PC-9 (cell line): ENCODE data around the gene DEPDC4. TPM values are rescaled to one million over a fixed set of nuclear protein-coding genes. Genes with fewer than 3 reads are reported as not detected.

Source experiments
- BruUV-seq: library from RNA; stranded (reverse); fragments of 400-500 nt; replicated peaks from 2 replicates; lab custom pipeline; 2021; lab: Mats Ljungman, UMichigan
- CTCF ChIA-PET: fragments of 300-600 bp; sonication (Branson Sonifier 250); formaldehyde crosslinking; loops from one replicate; lab custom pipeline; 2022; ENCODE audit warnings: antibody characterized with exemption; lab: Charles Lee
- POLR2A ChIA-PET: fragments of 300-600 bp; sonication (Branson Sonifier 250); formaldehyde crosslinking; loops from one replicate; lab custom pipeline; 2022; ENCODE audit warnings: antibody characterized with exemption; ENCODE audit not compliant: unreplicated experiment; lab: Charles Lee
- DNase-seq, 2 experiments: peaks; one replicate each; pipeline versions ENCODE4 v3.0.0 to v3.0.0-alpha.2; 2015 to 2022; ENCODE audit warnings: mixed read lengths in 1 of 2
- H2AFZ ChIP-seq: fragments of 200-600 bp; sonication (generic); 2 replicates; pipeline ENCODE4 v1.8.1; 2017; ENCODE audit warnings: antibody characterized with exemption
- H3F3A ChIP-seq: fragments of 200-600 bp; sonication (generic); 2 replicates; pipeline ENCODE4 v1.8.1; 2017; ENCODE audit warnings: antibody characterized with exemption, mild to moderate bottlenecking, low read depth; ENCODE audit not compliant: insufficient read depth
- H3K27ac ChIP-seq: fragments of 200-600 bp; sonication (generic); 2 replicates; pipeline ENCODE4 v1.6.1; 2016; ENCODE audit warnings: mixed run types
- H3K27me3 ChIP-seq: fragments of 200-600 bp; sonication (generic); 2 replicates; pipeline ENCODE4 v1.6.1; 2016; ENCODE audit warnings: low read depth, mixed run types; ENCODE audit not compliant: insufficient read depth
- H3K36me3 ChIP-seq: fragments of 200-600 bp; sonication (generic); 2 replicates; pipeline ENCODE4 v1.6.1; 2016; ENCODE audit warnings: low read depth, mixed run types
- H3K4me1 ChIP-seq: fragments of 200-600 bp; sonication (generic); replicated peaks from 2 replicates; pipeline ENCODE4 v1.6.1; 2016; ENCODE audit warnings: mixed run types; ENCODE audit not compliant: insufficient read depth
- H3K4me2 ChIP-seq: fragments of 200-600 bp; sonication (generic); 2 replicates; pipeline ENCODE4 v1.6.1; 2017; ENCODE audit warnings: mixed run types
- H3K4me3 ChIP-seq: fragments of 200-600 bp; sonication (generic); 2 replicates; pipeline ENCODE4 v1.6.1; 2016; ENCODE audit warnings: mixed run types
- H3K79me2 ChIP-seq: fragments of 200-600 bp; sonication (generic); 2 replicates; pipeline ENCODE4 v1.6.1; 2017; ENCODE audit warnings: low read depth, mixed run types
- H3K9me2 ChIP-seq: fragments of 200-600 bp; sonication (generic); 2 replicates; pipeline ENCODE4 v1.8.1; 2017; ENCODE audit warnings: mild to moderate bottlenecking; ENCODE audit not compliant: insufficient read depth
- H3K9me3 ChIP-seq: fragments of 200-600 bp; sonication (generic); 2 replicates; pipeline ENCODE4 v1.8.1; 2016; ENCODE audit warnings: low read depth; ENCODE audit not compliant: insufficient read depth
- H4K20me1 ChIP-seq: fragments of 200-600 bp; sonication (generic); 2 replicates; pipeline ENCODE4 v1.8.1; 2017; ENCODE audit not compliant: insufficient read depth
- EZH2 ChIP-seq: fragments of 200-600 bp; sonication (generic); IDR thresholded peaks from 2 replicates; pipeline ENCODE4 v1.8.0; 2017; ENCODE audit warnings: antibody characterized with exemption, low read depth
- intact Hi-C: fragments of 100-400 bp; cut with micrococcal nuclease; formaldehyde crosslinking; loops from one replicate; pipeline ENCODE4 v1.10.0; 2022; ENCODE audit not compliant: unreplicated experiment
- total RNA-seq: library from RNA; stranded (reverse); gene quantifications from 2 replicates; pipeline ENCODE4 v1.2.3, GENCODE V29; 2021
- TF ChIP-seq, protein P1 (sequence below): fragments of 200-600 bp; sonication (generic); conservative IDR thresholded peaks from 2 replicates; pipeline ENCODE4 v1.6.1; 2017; ENCODE audit warnings: mixed run types, antibody characterized with exemption, mild to moderate bottlenecking, moderate library complexity

Gene DEPDC4
- total RNA-seq, 1 experiment from 2014 or later = 1.8 TPM

DNA sequence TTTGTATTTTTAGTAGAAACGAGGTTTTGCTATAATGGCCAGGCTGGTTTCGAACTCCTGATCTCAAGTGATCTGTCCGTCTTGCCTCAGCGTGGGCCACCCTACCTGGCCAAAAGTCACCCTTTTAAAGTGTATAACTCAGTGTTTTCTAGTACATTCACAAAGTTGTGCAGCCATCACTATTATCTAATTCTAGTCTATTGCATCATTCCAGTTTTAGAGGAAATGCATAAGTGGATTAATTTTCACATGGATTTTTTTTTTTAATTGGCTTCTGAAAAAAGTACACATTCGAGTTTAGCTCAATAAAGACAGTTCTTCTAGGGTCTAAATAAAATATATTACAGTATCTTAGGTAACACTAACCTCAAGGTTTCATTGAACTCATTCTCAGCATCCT lies 3.7 kb downstream of the DEPDC4 start:
- POLR2A ChIA-PET = no interaction called here
- no TSS peak for BruUV-seq
- intact Hi-C loops = no loop called here

DNA sequence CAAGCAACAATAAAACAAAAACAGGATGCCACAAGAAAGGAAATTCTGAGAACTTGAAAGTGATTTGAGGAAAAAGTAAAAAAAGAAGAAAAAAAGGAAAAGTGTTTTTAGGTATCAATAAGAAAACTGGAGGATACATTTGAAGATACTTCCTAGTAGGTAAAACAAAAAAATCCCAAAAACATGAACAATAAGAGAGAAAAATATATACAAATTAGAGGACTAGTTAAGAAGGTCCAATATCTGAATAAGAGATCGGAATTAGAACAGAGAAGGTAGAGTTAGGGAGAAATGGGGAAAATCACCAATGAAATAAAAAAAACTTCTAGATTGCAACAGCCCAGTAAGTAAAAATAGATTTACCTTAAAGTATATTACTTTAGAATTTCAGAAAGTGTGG lies 8.8 kb downstream of the DEPDC4 start:
- Histone ChIP-seq H3F3A (no peaks in the 10 kb centered on the region), H4K20me1 (no peaks in the 10 kb centered on the region), H3K9me3 (no peaks in the 10 kb centered on the region), H3K79me2 (no peaks in the 10 kb centered on the region), H3K27me3 (no peaks in the 10 kb centered on the region), H3K4me1 (no peaks in the 10 kb centered on the region), H3K9me2 (no peaks in the 10 kb centered on the region), H3K4me2 (no peak overlapping the region), H3K4me3 (no peak overlapping the region), H3K27ac (no peak overlapping the region), H3K36me3 (no peaks in the 10 kb centered on the region), H2AFZ (no peak overlapping the region)
- no TSS peak for BruUV-seq
- intact Hi-C loops = no loop called here
- ChIA-PET CTCF (no interaction called here), POLR2A (no interaction called here)
- no peak for DNase-seq
- TF ChIP-seq, protein P1, sequence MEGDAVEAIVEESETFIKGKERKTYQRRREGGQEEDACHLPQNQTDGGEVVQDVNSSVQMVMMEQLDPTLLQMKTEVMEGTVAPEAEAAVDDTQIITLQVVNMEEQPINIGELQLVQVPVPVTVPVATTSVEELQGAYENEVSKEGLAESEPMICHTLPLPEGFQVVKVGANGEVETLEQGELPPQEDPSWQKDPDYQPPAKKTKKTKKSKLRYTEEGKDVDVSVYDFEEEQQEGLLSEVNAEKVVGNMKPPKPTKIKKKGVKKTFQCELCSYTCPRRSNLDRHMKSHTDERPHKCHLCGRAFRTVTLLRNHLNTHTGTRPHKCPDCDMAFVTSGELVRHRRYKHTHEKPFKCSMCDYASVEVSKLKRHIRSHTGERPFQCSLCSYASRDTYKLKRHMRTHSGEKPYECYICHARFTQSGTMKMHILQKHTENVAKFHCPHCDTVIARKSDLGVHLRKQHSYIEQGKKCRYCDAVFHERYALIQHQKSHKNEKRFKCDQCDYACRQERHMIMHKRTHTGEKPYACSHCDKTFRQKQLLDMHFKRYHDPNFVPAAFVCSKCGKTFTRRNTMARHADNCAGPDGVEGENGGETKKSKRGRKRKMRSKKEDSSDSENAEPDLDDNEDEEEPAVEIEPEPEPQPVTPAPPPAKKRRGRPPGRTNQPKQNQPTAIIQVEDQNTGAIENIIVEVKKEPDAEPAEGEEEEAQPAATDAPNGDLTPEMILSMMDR = no peak

More for the DNA sequence above, 3.7 kb downstream of the DEPDC4 start:
- H3K79me2 ChIP-seq = peaks cover 8% of the 10 kb centered on the region
- H2AFZ ChIP-seq = no peak overlapping the region
- H3K4me2 ChIP-seq = no peak overlapping the region
- DNase-seq = no peak
- H3K27ac ChIP-seq = no peak overlapping the region
- no peaks in the 10 kb centered on the region for H3K9me2 ChIP-seq
- H3K27me3 ChIP-seq = no peaks in the 10 kb centered on the region
- no peaks in the 10 kb centered on the region for H3K9me3 ChIP-seq
- peaks cover 8% of the 10 kb centered on the region; the same call in 1 of the 2 replicates for H3F3A ChIP-seq
- H4K20me1 ChIP-seq = 0 out of 2 replicates have a peak, but pooled peaks cover 1% of the 10 kb centered on the region
- H3K4me3 ChIP-seq = no peak overlapping the region
- no peaks in the 10 kb centered on the region for H3K36me3 ChIP-seq
- TF ChIP-seq, protein P1 = no peak
- TF ChIP-seq EZH2 = no peak
- H3K4me1 ChIP-seq = peaks cover 5% of the 10 kb centered on the region
- CTCF ChIA-PET = interaction anchor here (0.6 kb wide), 1 partner anchor 9 kb away, joined by 4 read pairs; no protein-coding TSS in a partner anchor

DNA sequence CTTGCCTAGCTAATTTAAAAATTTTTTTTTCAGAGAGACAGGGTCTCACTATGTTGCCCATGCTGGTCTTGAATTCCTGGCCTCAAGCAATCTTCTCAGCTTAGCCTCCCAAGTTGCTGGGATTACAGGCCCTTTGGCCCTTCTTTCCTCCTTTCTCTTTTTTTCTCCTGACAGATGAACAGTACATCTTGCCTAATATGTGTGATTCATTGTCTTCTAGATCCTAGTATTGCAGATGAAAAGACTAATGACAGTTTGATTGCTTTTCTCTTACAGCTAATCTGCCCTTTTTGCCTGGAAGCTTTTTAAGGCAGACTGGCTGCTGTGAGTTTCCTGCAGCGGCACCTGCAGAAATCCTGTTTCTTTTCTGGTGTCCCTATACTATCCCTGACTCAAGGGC lies 12.0 kb downstream of the DEPDC4 start:
- H3K27me3 ChIP-seq = no peaks in the 10 kb centered on the region
- H3K79me2 ChIP-seq = no peaks in the 10 kb centered on the region
- no peaks in the 10 kb centered on the region for H3F3A ChIP-seq
- no peaks in the 10 kb centered on the region for H3K9me3 ChIP-seq
- TF ChIP-seq EZH2 = no peak
- TF ChIP-seq, protein P1 = no peak
- intact Hi-C loops = no loop called here
- no peak overlapping the region for H3K4me2 ChIP-seq
- no peak overlapping the region for H3K4me3 ChIP-seq
- ChIA-PET POLR2A (no interaction called here), CTCF (no interaction called here)
- no peak overlapping the region for H3K27ac ChIP-seq
- DNase-seq = no peak
- H3K9me2 ChIP-seq = no peaks in the 10 kb centered on the region
- BruUV-seq = no TSS peak
- H2AFZ ChIP-seq = no peak overlapping the region
- H3K4me1 ChIP-seq = no peaks in the 10 kb centered on the region
- H3K36me3 ChIP-seq = no peaks in the 10 kb centered on the region
- no peaks in the 10 kb centered on the region for H4K20me1 ChIP-seq
